Type B pancreatic cell (in vitro differentiated cells): Measurements from ENCODE around the gene TMPRSS4. TPM values are rescaled to one million over a fixed set of nuclear protein-coding genes. Genes with fewer than 3 reads are reported as not detected.

ENCODE experiments used
- DNase-seq: peaks from one replicate; pipeline ENCODE4 v3.0.0; 2021; ENCODE audit warnings: mixed read lengths; ENCODE audit not compliant: unreplicated experiment; ENCODE audit errors: extremely low spot score
- H3K27ac Mint-ChIP-seq: 2 replicates; pipeline ENCODE4 v1.8.0; 2021; ENCODE audit warnings: mild to moderate bottlenecking, mixed read lengths
- H3K27me3 Mint-ChIP-seq: 2 replicates; pipeline ENCODE4 v1.8.0; 2021; ENCODE audit warnings: mixed read lengths
- H3K36me3 Mint-ChIP-seq: 2 replicates; pipeline ENCODE4 v1.8.0; 2021; ENCODE audit warnings: mixed read lengths
- H3K4me1 Mint-ChIP-seq: one replicate; pipeline ENCODE4 v1.8.0; 2021; ENCODE audit warnings: mixed read lengths; ENCODE audit not compliant: unreplicated experiment
- H3K4me3 Mint-ChIP-seq: 2 replicates; pipeline ENCODE4 v1.8.0; 2021; ENCODE audit warnings: mild to moderate bottlenecking, mixed read lengths
- H3K9me3 Mint-ChIP-seq: 2 replicates; pipeline ENCODE4 v1.8.0; 2021; ENCODE audit warnings: mixed read lengths
- CTCF ChIP-seq: fragments of 200-600 bp; sonication (generic); conservative IDR thresholded peaks from 2 replicates; pipeline ENCODE4 v1.5.0; 2021; ENCODE audit warnings: antibody characterized with exemption, mild to moderate bottlenecking
- total RNA-seq: library from RNA; stranded (reverse); gene quantifications from 2 replicates; pipeline ENCODE4 v1.2.1, GENCODE V29; 2021; ENCODE audit warnings: low replicate concordance

The TMPRSS4 gene
- total RNA-seq, 1 donor from 2014 or later, result 33.8 TPM

- Mint-ChIP-seq H3K36me3 (no peaks in the 10 kb centered on the region), H3K4me3 (peak overlapping the region; percentile 19), H3K9me3 (no peaks in the 10 kb centered on the region), H3K27ac (peak overlapping the region; percentile 45), H3K27me3 (peaks cover 82% of the 10 kb centered on the region), H3K4me1 (peaks cover 7% of the 10 kb centered on the region)
- DNase-seq, result no peak
- no peak for TF ChIP-seq CTCF
Observed at GRCh38 chr11:118144301-118145268, 67.7 kb downstream of the TMPRSS4 start.

- H3K27me3 Mint-ChIP-seq, result peaks cover 84% of the 10 kb centered on the region
- H3K4me1 Mint-ChIP-seq, result peaks cover 7% of the 10 kb centered on the region
- H3K27ac Mint-ChIP-seq, result peak overlapping the region; percentile 67
- TF ChIP-seq CTCF, result peak; percentile 95
- no peaks in the 10 kb centered on the region for H3K9me3 Mint-ChIP-seq
- peak overlapping the region; percentile 86 for H3K4me3 Mint-ChIP-seq
- peak; percentile 94 for DNase-seq
- H3K36me3 Mint-ChIP-seq, result no peaks in the 10 kb centered on the region
Observed at GRCh38 chr11:118145285-118146227, 68.7 kb downstream of the TMPRSS4 start.

- Mint-ChIP-seq H3K27me3 (peaks cover 85% of the 10 kb centered on the region), H3K4me3 (peak overlapping the region; percentile 84), H3K36me3 (no peaks in the 10 kb centered on the region), H3K4me1 (peaks cover 7% of the 10 kb centered on the region), H3K9me3 (no peaks in the 10 kb centered on the region), H3K27ac (peak overlapping the region; percentile 48)
- DNase-seq, result no peak
- TF ChIP-seq CTCF, result no peak
Observed at GRCh38 chr11:118146554-118146953, 69.7 kb downstream of the TMPRSS4 start.

GRCh38 chr11:118147502-118147901 lies 70.6 kb downstream of the TMPRSS4 start:
- Mint-ChIP-seq H3K27me3 (peaks cover 85% of the 10 kb centered on the region), H3K4me3 (no peak overlapping the region), H3K4me1 (peaks cover 7% of the 10 kb centered on the region)

More at GRCh38 chr11:118147502-118147901, 70.6 kb downstream of the TMPRSS4 start:
- H3K27ac Mint-ChIP-seq, result peak overlapping the region; percentile 15
- DNase-seq, result no peak
- H3K36me3 Mint-ChIP-seq, result no peaks in the 10 kb centered on the region
- H3K9me3 Mint-ChIP-seq, result no peaks in the 10 kb centered on the region
- no peak for TF ChIP-seq CTCF
